Esophagus (tissue), 2 donors: ENCODE data around the gene FABP2. TPM values are rescaled to one million over a fixed set of nuclear protein-coding genes. Genes with fewer than 3 reads are reported as not detected.

Experiments
- H3K27ac ChIP-seq, 2 donors: one replicate each; pipeline ENCODE4 v1.5.1; 2013; ENCODE audit warnings: low read depth in 2 of 2, mild to moderate bottlenecking in 2 of 2, inconsistent platforms in 1 of 2, low read length in 1 of 2, moderate library complexity in 1 of 2
- H3K27me3 ChIP-seq, 2 donors: one replicate each; pipeline ENCODE4 v1.6.1; 2013; ENCODE audit warnings: low read length in 2 of 2, control low read depth in 1 of 2, mild to moderate bottlenecking in 1 of 2; ENCODE audit not compliant: insufficient read depth in 2 of 2, control insufficient read depth in 1 of 2
- H3K36me3 ChIP-seq, 2 donors: one replicate each; pipeline ENCODE4 v1.6.1; 2013; ENCODE audit warnings: low read length in 1 of 2; ENCODE audit not compliant: control insufficient read depth in 2 of 2, insufficient read depth in 2 of 2
- H3K4me1 ChIP-seq, 2 donors: one replicate each; pipeline ENCODE4 v1.6.1; 2013; ENCODE audit warnings: low read length in 1 of 2; ENCODE audit not compliant: control insufficient read depth in 2 of 2, insufficient read depth in 2 of 2
- H3K4me3 ChIP-seq, 2 donors: one replicate each; pipeline ENCODE4 v1.5.1; 2013; ENCODE audit warnings: low read length in 2 of 2, mild to moderate bottlenecking in 2 of 2, low read depth in 1 of 2, moderate library complexity in 1 of 2
- H3K9me3 ChIP-seq, 2 donors: one replicate each; pipeline ENCODE4 v1.6.1; 2013; ENCODE audit warnings: mild to moderate bottlenecking in 2 of 2, low read depth in 1 of 2, low read length in 1 of 2, moderate library complexity in 1 of 2; ENCODE audit not compliant: control insufficient read depth in 2 of 2, insufficient read depth in 1 of 2
- WGBS, 2 donors: extraction: QIAGEN DNeasy Blood & Tissue Kit; methylation state at CpG; one replicate each; pipeline ENCODE4 v1.1.7; 2013; 5-methylcytosine and 5-hydroxymethylcytosine counted together
- polyA plus RNA-seq, 2 donors: library from polyadenylated mRNA; stranded (reverse); fragments of 200-250 nt; gene quantifications; one replicate each; pipeline ENCODE4 v1.2.3, GENCODE V29; 2013
- donor health status: healthy with polysubstance abuse.
- donor health status: Bipolar disorder and iron deficiency.

FABP2 gene
- polyA plus RNA-seq, 2 donors = not detected

DNA sequence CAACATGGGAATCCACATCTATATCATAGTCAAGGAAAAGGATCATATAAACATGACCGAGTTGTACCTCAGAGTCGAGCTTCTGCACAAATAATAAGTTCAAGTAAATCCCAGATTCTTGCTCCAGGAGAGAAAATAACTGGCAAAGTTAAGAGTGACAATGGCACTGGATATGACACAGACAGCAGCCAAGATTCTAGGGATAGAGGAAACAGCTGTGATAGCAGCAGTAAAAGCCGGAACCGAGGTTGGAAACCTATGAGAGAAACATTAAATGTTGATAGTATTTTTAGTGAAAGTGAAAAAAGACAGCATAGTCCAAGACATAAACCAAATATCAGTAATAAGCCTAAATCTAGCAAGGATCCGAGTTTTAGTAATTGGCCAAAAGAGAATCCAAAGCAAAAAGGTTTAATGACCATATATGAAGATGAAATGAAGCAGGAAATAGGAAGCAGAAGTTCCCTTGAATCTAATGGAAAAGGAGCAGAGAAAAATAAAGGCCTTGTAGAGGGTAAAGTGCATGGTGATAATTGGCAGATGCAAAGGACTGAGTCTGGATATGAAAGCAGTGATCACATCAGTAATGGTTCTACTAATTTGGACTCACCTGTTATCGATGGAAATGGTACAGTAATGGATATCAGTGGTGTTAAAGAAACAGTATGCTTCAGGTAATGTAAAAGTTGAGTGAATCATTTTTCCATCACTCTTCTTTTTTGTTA is 50.4 kb downstream of the FABP2 start:
- Histone ChIP-seq H3K27me3 (no peaks in the 10 kb centered on the region), H3K4me3 (no peak overlapping the region), H3K36me3 (peaks cover 0 to 2% of the 10 kb centered on the region in 2 donors), H3K9me3 (no peaks in the 10 kb centered on the region), H3K4me1 (no peaks in the 10 kb centered on the region), H3K27ac (no peak overlapping the region)
- WGBS, 2 donors = 81 to 84% methylated on average over 6 of the region's 6 CpGs

DNA sequence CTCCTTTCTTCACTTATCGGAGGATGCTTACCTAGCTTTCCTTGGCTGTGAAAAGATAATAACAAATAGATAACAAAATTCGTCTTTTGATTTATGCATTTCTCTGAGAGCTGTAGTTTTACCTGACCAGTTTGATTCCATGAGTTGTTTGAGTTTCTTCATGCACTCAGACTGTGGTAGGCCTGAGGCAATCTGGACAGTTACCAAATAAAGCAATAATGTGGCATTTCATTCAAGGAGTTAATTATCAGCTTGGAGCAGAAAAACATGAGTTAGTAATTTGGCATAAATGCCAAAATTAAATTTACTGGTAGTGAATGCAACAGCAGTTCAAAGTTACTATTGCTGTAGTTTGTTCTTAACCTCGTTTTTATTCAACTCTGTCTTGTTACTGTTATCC is 53.5 kb downstream of the FABP2 start:
- Histone ChIP-seq H3K27me3 (no peaks in the 10 kb centered on the region), H3K4me1 (no peaks in the 10 kb centered on the region), H3K4me3 (no peak overlapping the region), H3K27ac (no peak overlapping the region), H3K9me3 (no peaks in the 10 kb centered on the region), H3K36me3 (peaks cover 0 to 2% of the 10 kb centered on the region in 2 donors)
- 60 to 66% methylated on average over 3 of the region's 3 CpGs for WGBS, 2 donors

Other genes starting within 250 kb of the FABP2 start
- gene MYOZ2, start 186.3 kb downstream of the FABP2 start, polyA plus RNA-seq = under 1 TPM; 0.09 to 0.18 TPM
- 10 to 100 TPM in 1 of 2 donors, 1 to 10 TPM in 1; 9.1 to 15.1 TPM for gene USP53, start 109.4 kb downstream of the FABP2 start, polyA plus RNA-seq